SW480 (cell line): Measurements from ENCODE around the gene CHST15.
"Not testable (repeated sequence)": the region's sequence is repeated elsewhere in the genome, so short reads cannot be mapped to it uniquely, and the experiment has no call there.

Experiments
- DNase-seq: peaks from one replicate; pipeline ENCODE4 v3.0.0-alpha.2; 2016; ENCODE audit warnings: low spot score

CHST15 gene

DNA sequence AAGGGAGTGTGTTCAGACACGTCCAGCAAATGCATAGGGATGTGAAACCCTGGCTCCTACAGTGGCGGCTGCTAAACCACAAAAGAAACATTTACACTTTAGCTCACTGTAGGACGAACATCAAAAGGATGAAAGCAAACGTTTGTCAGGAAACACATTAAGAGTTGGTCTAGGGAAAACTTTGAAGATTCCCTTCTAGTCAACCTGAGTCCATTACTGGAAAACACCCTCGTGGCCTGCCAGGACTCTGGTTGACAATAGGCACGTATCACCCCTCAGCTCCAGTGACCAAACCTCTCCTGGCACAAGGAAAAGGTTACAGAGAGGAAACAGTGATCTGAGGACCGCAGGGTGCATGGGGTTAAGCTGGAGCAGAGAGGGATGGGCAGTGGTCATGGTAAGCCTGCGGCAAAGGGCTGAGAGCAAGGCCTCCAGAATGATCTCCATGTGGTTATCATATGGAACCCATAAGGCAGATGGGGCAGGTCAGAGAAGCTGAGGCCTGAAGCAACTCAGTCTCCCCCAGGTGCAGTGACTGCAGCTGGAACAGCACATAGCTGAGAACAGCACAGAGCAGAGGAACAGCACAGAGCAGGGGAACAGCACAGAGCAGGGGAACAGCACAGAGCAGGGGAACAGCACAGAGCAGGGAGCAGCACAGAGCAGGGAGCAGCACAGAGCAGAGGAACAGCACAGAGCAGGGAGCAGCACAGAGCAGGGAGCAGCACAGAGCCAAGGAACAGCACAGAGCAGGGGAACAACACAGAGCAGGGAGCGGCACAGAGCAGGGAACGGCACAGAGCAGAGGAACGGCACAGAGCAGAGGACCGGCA lies 49.9 kb downstream of the CHST15 start:
- peak; percentile 95 for DNase-seq

DNA sequence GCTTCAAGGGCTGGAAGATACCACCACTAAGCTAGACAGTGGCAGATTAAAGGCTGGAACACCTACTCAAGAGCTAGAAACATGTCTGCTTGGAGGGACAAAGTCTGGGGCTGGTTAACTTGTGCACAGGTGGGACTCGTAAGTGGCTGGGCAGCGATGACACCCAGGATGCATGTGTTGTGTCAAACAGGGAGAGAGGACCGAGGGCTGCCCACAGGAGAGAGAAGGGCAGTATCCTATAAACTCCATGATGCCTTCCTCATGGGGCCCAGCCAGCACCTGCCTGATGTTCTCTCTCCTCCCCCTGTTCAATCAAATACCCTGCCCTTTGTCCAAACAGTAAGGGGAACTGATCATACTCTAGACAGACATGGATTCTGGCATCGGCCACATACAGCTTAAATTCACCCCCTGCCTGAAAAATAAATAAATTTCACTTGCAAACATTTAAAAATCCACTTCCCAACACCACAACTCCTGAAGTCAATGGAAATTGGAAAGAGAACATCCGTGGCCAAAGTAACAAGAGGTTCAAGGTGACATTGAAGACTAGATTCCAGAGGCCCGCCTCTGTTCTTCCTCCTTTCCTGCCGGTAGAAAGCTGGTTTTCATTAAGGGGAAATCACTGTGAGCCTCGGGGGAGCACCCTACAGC lies 50.6 kb downstream of the CHST15 start:
- peak; percentile 10 for DNase-seq

DNA sequence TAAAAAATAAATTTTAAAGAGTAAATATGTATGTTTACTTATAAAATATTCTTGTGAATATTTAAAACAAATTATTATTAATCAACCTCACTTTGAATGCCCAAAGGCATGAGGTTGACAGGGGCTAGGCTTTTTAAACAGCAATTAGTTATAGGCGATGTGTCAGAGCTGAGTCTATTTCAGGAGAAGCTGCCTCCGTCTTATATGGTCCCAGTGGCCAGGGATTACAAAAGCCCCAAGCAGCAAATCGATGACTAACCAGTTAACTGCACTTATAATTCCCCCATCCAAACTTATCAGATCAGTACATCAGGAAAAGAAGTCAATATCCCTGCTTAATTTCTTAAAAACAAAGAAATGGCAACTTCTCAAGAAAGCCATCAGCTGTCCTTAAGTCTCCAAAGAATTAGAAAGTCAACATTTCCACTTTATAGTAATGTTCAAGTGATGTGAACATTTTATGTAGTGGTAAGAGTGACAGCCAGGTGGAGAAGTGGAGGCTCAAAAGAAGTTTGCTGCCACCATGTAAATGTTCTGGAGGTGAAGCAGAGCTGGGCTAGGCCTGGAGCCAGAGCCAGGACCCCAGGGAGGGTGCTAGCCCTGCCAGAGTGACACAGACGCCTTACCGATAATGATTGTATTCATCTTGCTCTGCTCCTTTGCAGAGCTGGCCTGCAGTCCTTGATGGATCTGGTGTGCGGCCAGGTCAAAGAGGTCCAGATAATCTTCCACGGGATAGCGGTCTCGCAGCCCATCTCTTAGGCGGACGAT lies 51.5 kb downstream of the CHST15 start:
- no peak for DNase-seq

DNA sequence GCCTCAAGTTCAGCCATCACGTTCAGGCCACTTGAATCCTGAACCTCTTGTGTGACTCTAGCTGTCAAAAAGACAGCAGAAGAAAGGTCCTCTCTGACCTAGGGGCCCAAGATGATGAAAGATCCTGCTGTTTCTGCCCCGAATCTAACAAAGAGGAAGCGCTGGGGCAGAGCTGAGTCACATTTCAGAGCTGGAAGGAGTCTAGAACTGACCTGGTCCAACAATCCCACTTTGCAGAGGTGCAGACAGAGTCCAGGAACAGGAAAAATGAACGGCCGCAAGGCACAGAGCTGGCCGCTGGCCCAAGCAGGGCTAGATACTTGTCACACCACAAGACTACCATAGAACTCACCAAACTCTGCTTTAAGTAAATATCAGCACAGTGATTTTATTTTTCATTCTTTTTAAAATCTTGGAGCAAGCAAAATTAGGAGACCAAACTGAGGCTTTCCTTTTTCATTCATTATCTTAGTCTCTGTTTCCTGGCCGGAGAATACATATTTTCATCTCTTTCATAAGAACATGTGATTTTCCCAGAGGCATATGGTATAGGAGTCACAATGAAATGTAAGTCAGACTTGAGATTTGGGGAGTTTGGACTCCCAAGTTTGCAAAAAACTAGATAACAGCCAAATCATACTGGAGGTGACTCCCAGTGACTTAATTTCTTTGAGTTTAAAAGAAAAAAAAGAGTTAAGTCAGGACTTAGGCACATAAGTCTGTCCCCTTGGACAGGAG lies 52.8 kb downstream of the CHST15 start:
- no peak for DNase-seq

DNA sequence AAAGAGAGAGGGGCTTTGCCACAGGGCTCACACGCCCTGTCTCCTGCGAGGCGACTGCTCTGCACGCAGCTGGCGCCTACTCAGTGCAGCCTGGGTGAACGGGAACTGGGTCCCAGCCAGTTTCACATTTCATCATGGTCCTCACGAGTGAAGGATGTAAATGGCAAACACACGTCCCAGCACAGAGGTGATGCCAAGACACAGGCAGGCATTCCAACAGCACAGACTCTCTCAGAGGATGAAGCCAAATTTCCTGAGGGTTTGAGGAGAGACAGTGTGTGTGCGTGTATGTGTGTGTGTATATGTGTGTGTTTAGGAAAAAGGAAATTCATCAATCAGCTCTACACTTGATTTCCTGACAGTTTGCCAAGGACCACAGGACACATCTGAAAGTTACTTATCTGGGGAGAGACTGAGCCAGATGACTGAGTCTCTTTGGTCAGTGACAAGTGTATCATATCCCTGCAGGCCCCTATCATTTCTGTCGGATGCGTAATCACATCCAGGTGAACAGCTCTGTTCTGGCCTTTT lies 53.9 kb downstream of the CHST15 start:
- no peak for DNase-seq

DNA sequence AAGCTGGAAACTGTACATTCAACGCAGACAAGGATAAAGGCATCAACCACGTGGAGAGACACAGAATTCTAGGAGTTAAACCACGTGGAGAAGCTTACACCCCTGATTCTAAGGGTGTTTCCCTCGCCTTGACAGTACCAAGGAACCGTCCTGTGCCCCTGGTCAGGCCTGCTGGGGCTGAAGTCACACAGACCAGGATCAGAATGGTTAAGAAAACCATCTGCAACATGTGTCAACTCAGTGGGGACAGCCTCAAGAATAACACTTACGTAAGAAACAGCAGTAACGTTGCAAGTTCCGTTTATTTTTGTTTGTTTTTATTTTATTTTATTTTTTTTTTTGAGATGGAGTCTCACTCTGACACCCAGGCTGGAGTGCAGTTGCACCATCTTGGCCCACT lies 55.6 kb downstream of the CHST15 start:
- no peak for DNase-seq

DNA sequence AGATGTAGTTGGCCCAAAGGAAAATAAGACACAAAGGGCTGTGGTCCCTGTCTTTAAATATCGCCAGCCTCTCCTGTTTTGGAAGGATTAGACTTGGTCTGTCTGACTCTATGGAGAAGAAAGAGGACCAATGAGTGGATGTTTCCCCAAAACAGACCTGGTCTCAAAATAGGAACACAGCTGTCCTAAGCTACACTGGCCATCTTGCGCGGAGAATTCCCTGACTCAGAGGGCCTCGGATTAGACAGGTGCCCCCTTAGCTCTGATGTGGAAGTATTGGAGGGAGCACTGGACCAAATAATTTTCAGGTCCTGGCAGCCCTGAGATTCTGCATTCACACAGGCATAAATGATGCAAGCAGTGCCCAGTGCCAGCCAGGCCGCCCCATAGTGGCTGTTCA lies 56.1 kb downstream of the CHST15 start:
- DNase-seq, result no peak

DNA sequence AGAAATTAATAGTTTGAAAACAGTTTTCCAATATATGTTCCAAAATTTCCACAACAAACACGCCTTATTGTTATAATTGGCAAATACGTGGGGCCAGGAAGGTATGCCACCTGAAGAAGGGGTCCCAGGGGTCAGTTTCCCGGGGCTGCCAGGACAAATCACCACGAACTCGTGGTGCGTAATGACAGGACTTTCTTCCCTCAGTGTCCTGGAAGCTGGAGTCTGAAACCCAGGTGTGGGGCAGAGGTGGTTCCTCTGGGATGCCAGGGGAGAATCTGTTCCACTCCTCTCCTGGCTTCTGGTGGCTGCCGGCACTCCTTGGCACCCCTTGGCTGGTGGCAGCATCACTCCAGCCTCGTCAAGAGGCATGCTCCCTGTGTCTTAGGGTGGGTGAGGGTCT lies 56.7 kb downstream of the CHST15 start:
- no peak for DNase-seq

DNA sequence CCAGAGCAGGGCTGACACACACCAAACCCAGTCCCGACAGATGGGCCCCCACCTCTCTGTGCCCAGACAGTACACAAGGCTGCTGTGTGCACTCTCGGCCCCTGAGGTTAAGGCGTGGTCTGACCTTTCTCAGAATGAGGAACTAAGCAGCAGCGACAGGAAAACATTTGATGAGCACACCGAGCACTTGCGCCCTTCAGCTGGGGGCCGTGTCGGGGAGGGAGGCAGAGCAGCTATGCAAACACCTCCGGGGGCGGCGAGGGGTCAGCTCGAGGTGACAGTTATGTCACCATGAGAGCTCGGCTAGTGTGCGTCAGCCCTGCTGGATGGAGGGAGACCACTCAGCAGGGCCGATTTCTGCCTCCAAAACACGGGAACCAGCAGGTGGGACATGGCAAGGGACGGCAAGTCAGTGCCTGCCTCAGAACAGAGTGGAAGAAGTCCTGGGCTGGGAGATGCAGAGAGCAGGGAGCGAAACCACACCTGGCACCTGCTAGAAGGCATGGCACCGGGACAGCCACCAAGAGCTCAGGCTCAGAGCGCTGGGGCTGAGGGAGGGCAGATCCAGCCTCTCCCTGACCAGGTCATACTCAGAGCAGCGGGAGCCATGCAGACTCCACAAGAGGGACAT lies 57.4 kb downstream of the CHST15 start:
- DNase-seq, result peak; percentile 47

DNA sequence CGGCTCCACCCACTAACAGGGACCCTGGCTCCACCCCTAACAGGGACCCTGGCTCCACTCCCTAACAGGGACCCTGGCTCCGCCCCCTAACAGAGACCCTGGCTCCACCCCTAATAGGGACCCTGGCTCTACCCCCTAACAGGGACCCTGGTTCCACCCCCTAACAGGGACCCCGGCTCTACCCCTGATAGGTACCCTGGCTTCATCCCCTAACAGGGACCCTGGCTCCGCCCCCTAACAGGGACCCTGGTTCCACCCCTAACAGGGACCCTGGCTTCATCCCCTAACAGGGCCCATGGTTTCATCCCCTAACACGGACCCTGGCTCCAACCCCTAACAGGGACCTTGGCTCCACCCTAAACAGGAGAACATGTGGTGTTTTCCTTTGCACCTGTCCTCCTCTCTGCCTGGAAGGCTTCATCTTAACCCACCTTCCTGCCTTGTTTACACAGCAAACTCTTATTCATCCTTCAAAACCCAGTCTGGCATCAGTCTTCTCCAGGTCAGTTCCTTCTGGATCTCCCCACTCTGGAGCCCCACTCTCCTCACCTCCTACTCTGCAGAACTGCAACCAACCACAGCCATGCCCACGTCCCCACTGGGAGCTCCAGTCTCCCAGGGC lies 58.0 kb downstream of the CHST15 start:
- DNase-seq, result peak; percentile 3

DNA sequence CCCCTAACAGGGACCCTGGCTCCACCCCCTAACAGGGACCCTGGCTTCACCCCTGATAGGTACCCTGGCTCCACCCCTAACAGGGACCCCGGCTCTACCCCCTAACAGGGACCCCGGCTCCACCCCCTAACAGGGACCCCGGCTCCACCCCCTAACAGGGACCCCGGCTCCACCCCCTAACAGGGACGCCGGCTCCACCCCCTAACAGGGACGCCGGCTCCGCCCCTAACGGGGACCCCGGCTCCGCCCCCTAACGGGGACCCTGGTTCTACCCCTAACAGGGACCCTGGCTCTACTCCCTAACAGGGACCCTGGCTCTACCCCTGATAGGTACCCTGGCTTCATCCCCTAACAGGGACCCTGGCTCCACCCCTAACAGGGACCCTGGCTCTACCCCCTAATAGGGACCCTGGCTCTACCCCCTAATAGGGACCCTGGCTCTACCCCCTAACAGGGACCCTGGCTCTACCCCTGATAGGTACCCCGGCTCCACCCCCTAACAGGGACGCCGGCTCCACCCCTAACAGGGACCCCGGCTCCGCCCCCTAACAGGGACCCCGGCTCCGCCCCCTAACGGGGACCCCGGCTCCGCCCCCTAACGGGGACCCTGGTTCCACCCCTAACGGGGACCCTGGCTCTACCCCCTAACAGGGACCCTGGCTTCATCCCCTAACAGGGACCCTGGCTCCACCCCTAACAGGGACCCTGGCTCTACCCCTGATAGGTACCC lies 58.7 kb downstream of the CHST15 start:
- DNase-seq, result not testable (repeated sequence)

DNA sequence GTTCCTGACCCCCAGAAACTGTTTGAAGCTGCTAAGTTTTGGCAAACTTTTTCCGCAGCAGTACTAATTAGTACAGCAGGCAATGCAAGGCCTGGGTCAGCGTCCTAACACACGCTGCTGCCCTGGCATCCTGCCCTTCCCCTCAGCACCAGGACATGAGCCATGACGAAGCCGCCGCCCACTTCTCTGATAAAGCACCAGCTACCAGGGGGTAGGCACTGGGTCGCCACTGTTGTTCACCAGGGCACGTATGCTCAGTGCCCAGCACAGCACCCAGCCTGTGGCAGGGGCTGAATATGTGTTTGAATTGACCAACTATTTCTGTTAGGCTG lies 59.5 kb downstream of the CHST15 start:
- no peak for DNase-seq

DNA sequence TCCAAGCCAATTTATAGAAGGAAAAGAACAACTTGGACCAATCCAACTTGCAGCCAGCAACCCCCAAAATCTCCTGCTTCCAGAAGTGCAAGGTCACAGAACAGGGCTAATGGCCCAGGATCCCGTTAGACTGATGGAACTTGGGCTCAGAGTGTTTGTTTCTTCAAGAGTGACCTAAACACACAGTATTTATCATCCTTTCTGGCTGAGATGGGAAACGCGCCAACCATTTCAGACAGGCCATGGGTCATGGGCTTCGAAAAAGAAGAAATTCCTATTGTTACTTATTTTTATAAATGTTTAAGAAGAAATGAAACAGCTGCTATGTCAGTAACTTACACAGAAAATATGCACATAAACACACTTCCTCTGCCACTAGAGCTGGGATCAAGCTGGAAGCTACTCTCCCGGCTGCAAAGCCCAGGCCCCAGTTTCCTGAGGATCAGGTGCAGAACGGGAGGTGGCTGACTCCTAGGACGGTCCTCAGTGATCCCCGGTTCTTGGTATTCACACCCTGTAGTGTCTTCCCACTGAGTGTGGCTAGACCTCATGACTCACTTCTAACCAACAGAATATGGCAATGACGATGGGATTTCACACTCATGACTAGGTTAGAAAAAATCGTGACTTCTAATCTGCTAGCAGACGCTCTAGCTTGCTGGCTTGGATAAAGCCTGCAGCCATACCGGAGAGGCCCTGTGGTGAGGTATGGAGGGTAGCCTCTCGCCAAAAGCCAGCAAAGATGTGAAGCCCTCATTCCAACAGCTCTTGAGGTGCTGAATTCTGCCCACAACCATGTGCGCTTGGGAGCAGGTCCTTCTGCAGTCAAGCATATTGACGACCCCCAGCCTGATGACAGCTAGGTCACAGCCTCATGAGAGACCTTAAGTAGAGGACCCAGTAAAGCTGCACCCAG lies 60.2 kb downstream of the CHST15 start:
- DNase-seq, result no peak

DNA sequence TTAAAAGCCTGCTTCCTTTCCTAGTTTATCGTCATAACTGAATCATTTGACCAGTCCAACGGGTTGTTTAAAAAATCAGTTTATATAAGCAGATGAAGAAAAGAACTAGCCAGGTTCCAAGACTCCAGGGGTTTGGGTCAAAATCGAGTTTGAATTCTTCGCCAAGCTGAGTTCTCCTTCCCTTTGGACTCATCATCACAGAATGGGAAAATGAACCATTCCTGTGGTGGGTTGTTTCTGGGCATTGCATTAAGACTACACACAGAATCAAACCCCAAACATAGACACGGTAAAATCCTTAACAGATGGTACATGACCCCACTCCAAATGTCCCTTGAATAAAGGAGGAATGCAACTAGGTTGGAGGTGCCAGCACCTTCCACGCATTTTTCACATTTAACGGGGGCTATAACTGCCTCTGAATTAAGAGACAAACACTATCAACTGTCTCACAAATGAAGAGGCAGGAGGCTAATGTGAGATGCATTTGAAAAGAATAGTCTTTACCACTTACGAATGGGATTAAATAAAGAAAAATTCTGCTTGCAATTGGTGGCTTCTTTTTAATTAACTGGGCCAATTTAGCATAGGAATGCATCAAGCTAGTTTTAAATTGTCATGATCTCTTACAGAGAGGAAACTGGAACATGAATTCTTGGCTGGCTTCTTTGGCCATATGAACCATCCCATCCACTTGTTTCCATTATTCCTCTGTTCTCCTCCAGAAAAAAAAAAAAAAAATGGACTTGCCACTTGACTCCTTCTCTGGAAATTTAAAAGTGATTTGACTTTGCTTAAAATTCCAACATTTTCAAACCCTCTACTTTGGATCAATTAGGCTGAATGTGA lies 61.1 kb downstream of the CHST15 start:
- DNase-seq, result no peak

DNA sequence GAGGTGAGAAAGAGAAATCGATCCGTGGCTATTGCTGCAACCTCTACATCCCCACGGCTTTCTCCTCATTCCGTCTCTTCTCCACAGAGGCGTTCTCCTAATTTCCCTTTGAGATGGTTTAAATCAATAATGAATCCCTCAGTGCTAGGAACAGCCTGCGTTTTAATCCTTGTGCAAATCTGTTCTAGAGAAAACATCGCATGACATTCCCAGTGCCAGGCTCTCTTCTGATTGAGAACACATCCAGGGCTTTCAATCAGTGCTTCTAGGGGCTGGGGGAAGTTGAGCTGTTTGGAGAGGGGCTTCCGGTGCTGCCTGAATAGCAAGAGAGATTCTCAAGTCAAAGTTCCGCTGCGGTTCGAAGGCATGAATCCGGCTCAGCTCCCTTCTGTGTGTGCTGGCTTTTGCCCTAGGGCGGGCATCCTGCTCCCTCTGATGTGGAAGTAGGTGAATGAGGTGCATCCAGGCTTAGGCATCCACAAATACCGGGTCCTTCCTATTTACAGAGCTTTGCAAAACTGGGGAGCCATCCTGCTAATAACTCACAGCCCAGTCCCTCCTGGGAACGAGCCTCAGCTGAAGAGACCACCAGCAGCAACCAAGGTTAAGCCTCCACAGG lies 62.8 kb downstream of the CHST15 start:
- no peak for DNase-seq

DNA sequence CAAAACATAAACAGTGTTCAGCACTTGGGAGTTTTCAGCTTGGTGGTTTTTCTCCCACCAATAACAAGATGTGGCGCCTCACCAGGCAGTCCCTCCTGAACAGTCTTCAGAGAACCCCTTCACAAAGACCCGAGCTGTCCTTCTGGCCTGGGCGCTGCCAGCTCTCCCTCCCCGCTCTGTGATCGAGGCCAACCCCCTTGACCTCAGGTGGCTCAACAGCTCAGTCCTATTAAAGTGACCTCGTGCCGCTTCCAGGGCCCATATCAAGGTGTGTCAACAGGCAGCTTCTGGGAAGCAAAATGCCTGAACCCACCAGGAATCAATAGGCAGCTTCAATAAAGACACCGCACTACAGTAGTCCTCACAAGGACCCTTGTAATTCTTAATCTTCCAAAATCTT lies 63.3 kb downstream of the CHST15 start:
- no peak for DNase-seq

DNA sequence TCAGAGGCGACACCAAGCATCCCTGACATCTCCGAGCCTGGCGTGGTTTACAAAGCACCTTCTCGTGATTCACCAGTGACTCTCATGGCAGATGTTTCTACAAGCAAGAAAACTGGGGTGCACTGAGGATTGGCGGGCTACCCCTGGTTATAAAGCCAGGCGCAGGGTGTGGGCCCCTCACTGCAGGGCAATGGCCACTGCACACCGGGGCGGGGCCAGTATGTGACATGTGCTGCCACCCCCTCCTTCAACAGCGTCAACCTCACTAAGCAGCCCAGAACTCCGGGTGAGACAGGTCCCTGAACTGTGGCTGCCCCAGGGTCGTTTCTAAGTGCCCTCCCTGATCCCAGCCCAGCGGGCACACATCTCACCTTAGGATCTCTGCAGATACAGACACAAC lies 63.8 kb downstream of the CHST15 start:
- DNase-seq, result no peak
